Mesenchymal stem cell (in vitro differentiated cells and primary cell): ENCODE data around the gene ATP9B.
A peak's percentile ranks its signal among the peaks of the same experiment; 100 is the strongest.

ENCODE experiments used
- DNase-seq: peaks from one replicate; pipeline ENCODE4 v3.0.0-alpha.2; 2013
- H2AFZ ChIP-seq: one replicate; pipeline ENCODE4 v1.6.1; 2013; ENCODE audit warnings: low read depth, mild to moderate bottlenecking, control low read depth, inconsistent platforms, low read length, moderate library complexity
- H2AK5ac ChIP-seq: 2 replicates; pipeline ENCODE4 v1.6.1; 2013; ENCODE audit warnings: low read length, moderate library complexity, mild to moderate bottlenecking, inconsistent platforms; ENCODE audit not compliant: severe bottlenecking
- H2BK120ac ChIP-seq: one replicate; pipeline ENCODE4 v1.6.1; 2013; ENCODE audit warnings: low read depth, mild to moderate bottlenecking, inconsistent platforms, low read length, moderate library complexity
- H2BK12ac ChIP-seq, 2 experiments: one replicate each; pipeline ENCODE4 v1.6.1; 2013; ENCODE audit warnings: inconsistent platforms in 2 of 2, low read length in 2 of 2, mild to moderate bottlenecking in 2 of 2, moderate library complexity in 2 of 2, control low read depth in 1 of 2
- H2BK15ac ChIP-seq: one replicate; pipeline ENCODE4 v1.6.1; 2013; ENCODE audit warnings: mild to moderate bottlenecking, low read depth, inconsistent platforms; ENCODE audit not compliant: poor library complexity, severe bottlenecking
- H2BK5ac ChIP-seq: 2 replicates; pipeline ENCODE4 v1.6.1; 2013; ENCODE audit warnings: low read depth, mild to moderate bottlenecking, low read length, control low read depth, inconsistent platforms; ENCODE audit not compliant: poor library complexity, severe bottlenecking
- H3K14ac ChIP-seq, 2 experiments: one replicate each; pipeline ENCODE4 v1.6.1; 2013; ENCODE audit warnings: inconsistent platforms in 2 of 2, low read length in 2 of 2, control low read depth in 1 of 2, mild to moderate bottlenecking in 1 of 2, moderate library complexity in 1 of 2
- H3K18ac ChIP-seq, 2 experiments: one replicate each; pipeline ENCODE4 v1.6.1; 2013; ENCODE audit warnings: inconsistent platforms in 2 of 2, low read length in 2 of 2, control low read depth in 1 of 2, low read depth in 1 of 2, mild to moderate bottlenecking in 1 of 2
- H3K23ac ChIP-seq, 2 experiments: one replicate each; pipeline ENCODE4 v1.6.1; 2013; ENCODE audit warnings: inconsistent platforms in 2 of 2, low read length in 2 of 2, mild to moderate bottlenecking in 2 of 2, moderate library complexity in 2 of 2, control low read depth in 1 of 2
- H3K27ac ChIP-seq: 2 replicates; pipeline ENCODE4 v1.5.1; 2013; ENCODE audit warnings: mild to moderate bottlenecking, moderate library complexity, low read length, control low read depth, inconsistent platforms; ENCODE audit not compliant: poor library complexity, severe bottlenecking
- H3K27me3 ChIP-seq, 2 experiments: 2 replicates each; pipeline versions ENCODE4 v1.6.1 to v1.7.0; 2013; ENCODE audit warnings: low read length in 2 of 2, mild to moderate bottlenecking in 2 of 2, moderate library complexity in 2 of 2, control low read depth in 1 of 2, inconsistent platforms in 1 of 2; ENCODE audit not compliant: control insufficient read depth in 1 of 2, insufficient read depth in 1 of 2
- H3K36me3 ChIP-seq, 2 experiments: 2 replicates each; pipeline versions ENCODE4 v1.6.1 to v1.7.0; 2013; ENCODE audit warnings: low read length in 2 of 2, control low read depth in 1 of 2, inconsistent platforms in 1 of 2, low read depth in 1 of 2, mild to moderate bottlenecking in 1 of 2; ENCODE audit not compliant: insufficient read depth in 2 of 2, control insufficient read depth in 1 of 2
- H3K4ac ChIP-seq, 2 experiments: one replicate each; pipeline ENCODE4 v1.6.1; 2013; ENCODE audit warnings: inconsistent platforms in 2 of 2, low read length in 2 of 2, mild to moderate bottlenecking in 2 of 2, moderate library complexity in 2 of 2, control low read depth in 1 of 2, low read depth in 1 of 2
- H3K4me1 ChIP-seq: 2 replicates; pipeline ENCODE4 v1.6.1; 2013; ENCODE audit warnings: low read depth, low read length, control low read depth; ENCODE audit not compliant: control insufficient read depth, insufficient read depth
- H3K4me2 ChIP-seq: 2 replicates; pipeline ENCODE4 v1.6.1; 2013; ENCODE audit warnings: low read length, mild to moderate bottlenecking, inconsistent platforms; ENCODE audit not compliant: poor library complexity, severe bottlenecking
- H3K4me3 ChIP-seq, 2 experiments: 2 replicates each; pipeline versions ENCODE4 v1.5.1 to v1.7.0; 2013; ENCODE audit warnings: low read length in 2 of 2, mild to moderate bottlenecking in 2 of 2, control low read depth in 1 of 2, low read depth in 1 of 2; ENCODE audit not compliant: insufficient read depth in 1 of 2
- H3K79me1 ChIP-seq: replicated peaks from 2 replicates; pipeline ENCODE4 v1.6.1; 2013; ENCODE audit warnings: mild to moderate bottlenecking, control low read depth, low read length, inconsistent platforms; ENCODE audit not compliant: poor library complexity, severe bottlenecking
- H3K9ac ChIP-seq: 2 replicates; pipeline ENCODE4 v1.7.0; 2013; ENCODE audit warnings: mild to moderate bottlenecking, low read length, moderate library complexity
- H3K9me3 ChIP-seq: 2 replicates; pipeline ENCODE4 v1.7.0; 2013; ENCODE audit warnings: mild to moderate bottlenecking, low read length; ENCODE audit not compliant: control insufficient read depth
- H4K8ac ChIP-seq: one replicate; pipeline ENCODE4 v1.6.1; 2013; ENCODE audit warnings: inconsistent platforms, mild to moderate bottlenecking, low read length, moderate library complexity
- H4K91ac ChIP-seq: one replicate; pipeline ENCODE4 v1.6.1; 2013; ENCODE audit warnings: mild to moderate bottlenecking, low read length, inconsistent platforms
- WGBS: methylation state at CpG from one replicate; pipeline ENCODE4 v1.1.7; 2013; ENCODE audit warnings: mixed read lengths; 5-methylcytosine and 5-hydroxymethylcytosine counted together

The ATP9B gene

DNA sequence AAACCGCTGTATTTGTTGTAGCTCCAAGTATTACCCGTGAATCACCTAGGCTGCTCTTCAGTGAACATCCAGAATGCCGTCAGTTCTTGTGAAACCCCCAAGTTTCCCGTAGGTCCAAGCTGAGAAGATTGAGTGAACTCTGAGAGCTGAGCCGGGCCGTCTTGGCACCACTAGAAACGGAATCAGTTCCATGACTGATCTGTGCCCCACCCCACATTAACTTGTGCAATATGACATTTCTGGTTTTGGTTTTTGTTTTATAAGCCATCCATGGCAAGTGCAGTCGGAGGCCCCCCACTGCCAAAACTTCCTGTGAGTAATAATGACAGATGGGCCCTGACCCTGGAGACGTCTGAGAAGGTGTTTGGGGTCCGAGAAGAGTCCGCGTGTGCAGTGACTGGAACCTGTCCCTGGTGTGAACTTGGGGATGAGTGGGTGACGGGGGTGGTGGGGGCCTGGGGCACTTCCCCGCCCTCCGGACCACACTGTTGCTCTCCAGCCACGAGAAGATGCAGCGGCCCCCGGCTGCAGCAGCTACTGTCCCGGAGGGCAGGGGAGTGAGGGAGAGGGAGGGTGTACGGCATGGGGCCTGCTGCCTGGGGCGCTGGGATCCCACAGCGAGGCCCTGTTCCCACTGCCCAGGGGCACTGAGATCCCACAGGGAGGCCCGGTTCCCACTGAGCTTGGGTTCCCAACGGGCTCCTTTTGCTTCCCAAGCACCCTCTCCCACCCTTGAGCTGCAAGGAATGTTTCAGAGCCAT is 353.0 kb downstream of the ATP9B start:
- Histone ChIP-seq H4K91ac (no peak overlapping the region), H3K27me3 (peaks cover 17 to 22% of the 10 kb centered on the region in 2 experiments), H3K4me3 (no peak overlapping the region), H2BK15ac (no peak overlapping the region), H2BK5ac (no peak overlapping the region), H4K8ac (no peak overlapping the region), H3K23ac (no peak overlapping the region), H3K79me1 (no peaks in the 10 kb centered on the region), H3K4ac (no peak overlapping the region), H3K9ac (no peak overlapping the region), H3K18ac (no peak overlapping the region), H3K36me3 (peaks cover 4 to 8% of the 10 kb centered on the region in 2 experiments), H2BK12ac (no peak overlapping the region), H3K4me2 (peak overlapping the region; percentile 36), H2AK5ac (no peak overlapping the region), H3K27ac (no peak overlapping the region), H3K4me1 (peaks cover 30% of the 10 kb centered on the region), H3K9me3 (no peaks in the 10 kb centered on the region), H2AFZ (no peak overlapping the region), H3K14ac (no peak overlapping the region), H2BK120ac (no peak overlapping the region)
- no peak for DNase-seq
- 86% methylated on average over 19 of the region's 24 CpGs for WGBS

DNA sequence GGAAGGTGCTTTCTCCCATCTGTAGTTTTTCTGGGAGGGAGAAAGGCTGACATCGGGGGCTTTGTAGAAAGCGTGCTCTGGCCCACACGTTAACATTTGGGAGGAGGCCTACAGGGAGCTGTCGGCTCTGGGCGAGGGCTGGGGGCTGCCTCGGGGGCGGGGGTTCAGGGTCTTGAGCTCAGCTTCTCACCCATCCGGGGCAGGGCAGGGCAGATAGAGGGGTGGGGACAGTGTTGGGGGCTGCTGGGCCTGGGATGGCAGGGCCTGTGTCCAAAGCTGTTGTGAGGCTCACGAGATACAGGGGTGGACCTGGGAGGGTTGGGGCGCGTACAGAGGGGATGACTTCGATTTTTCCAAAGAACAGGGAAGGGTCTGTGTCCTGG is 353.6 kb downstream of the ATP9B start:
- Histone ChIP-seq H2BK15ac (no peak overlapping the region), H3K4me3 (no peak overlapping the region), H3K23ac (no peak overlapping the region), H2BK120ac (no peak overlapping the region), H3K36me3 (peaks cover 4 to 8% of the 10 kb centered on the region in 2 experiments), H4K91ac (no peak overlapping the region), H3K27ac (no peak overlapping the region), H3K79me1 (no peaks in the 10 kb centered on the region), H2AFZ (no peak overlapping the region), H3K27me3 (peaks cover 17 to 22% of the 10 kb centered on the region in 2 experiments), H3K18ac (no peak overlapping the region), H2BK5ac (no peak overlapping the region), H4K8ac (no peak overlapping the region), H3K4ac (no peak overlapping the region), H3K4me2 (no peak overlapping the region), H2BK12ac (no peak overlapping the region), H3K9ac (no peak overlapping the region), H3K9me3 (no peaks in the 10 kb centered on the region), H3K4me1 (peaks cover 30% of the 10 kb centered on the region), H2AK5ac (no peak overlapping the region), H3K14ac (no peak overlapping the region)
- no peak for DNase-seq
- WGBS, result 96% methylated on average over 12 of the region's 12 CpGs

DNA sequence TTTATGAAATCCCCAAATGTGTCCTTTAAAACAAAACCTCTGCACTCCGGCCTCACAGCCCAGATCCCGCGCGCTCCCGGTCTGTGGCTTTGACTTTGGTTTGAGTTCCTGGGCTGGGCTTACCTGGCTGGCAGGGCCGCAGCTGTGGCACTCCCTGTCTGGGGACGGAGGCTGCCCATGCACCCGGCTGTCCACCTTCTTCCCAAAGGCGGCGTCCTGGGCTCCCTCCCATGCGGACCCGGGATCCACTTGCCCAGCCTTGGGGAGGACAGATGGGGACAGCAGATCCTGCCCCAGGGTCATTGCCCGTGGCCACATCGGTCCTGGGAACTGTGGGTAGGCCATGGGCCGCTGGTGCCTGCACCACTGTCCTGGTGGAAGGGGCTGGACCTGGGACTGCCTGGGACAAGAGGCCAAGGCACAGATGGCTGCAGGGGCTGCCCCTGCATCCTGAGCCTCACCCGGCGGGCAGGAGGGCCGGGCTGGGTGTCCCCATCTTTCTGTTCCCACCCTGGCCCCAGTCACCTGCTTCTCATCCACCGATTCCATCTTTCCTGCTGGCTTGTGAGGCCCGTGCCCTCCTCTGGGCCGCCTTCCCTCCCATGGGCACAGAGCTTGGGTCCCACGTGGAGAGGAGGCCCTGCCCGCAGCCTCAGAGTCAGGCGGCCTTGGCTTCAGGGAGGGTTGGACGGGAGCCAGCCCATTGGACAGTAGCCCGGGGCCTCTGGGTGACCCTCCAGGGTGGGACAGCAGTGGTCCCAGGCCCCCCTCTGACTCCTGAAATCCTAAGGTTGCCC is 354.2 kb downstream of the ATP9B start:
- DNase-seq, result no peak
- no peak overlapping the region for H3K27ac ChIP-seq
- no peak overlapping the region for H3K18ac ChIP-seq
- H3K4ac ChIP-seq, result no peak overlapping the region
- no peak overlapping the region for H2AFZ ChIP-seq
- H4K91ac ChIP-seq, result no peak overlapping the region
- H3K79me1 ChIP-seq, result no peaks in the 10 kb centered on the region
- H3K14ac ChIP-seq, result no peak overlapping the region
- no peak overlapping the region for H3K9ac ChIP-seq
- H3K4me1 ChIP-seq, result peaks cover 30% of the 10 kb centered on the region
- no peak overlapping the region for H3K23ac ChIP-seq
- peaks cover 17 to 21% of the 10 kb centered on the region in 2 experiments for H3K27me3 ChIP-seq
- H2BK120ac ChIP-seq, result no peak overlapping the region
- H3K9me3 ChIP-seq, result no peaks in the 10 kb centered on the region
- H2BK12ac ChIP-seq, result no peak overlapping the region
- 97% methylated on average over 26 of the region's 26 CpGs for WGBS
- H2BK5ac ChIP-seq, result no peak overlapping the region
- no peak overlapping the region for H4K8ac ChIP-seq
- H2BK15ac ChIP-seq, result no peak overlapping the region
- H3K36me3 ChIP-seq, result peaks cover 4 to 8% of the 10 kb centered on the region in 2 experiments
- no peak overlapping the region for H2AK5ac ChIP-seq
- no peak overlapping the region for H3K4me2 ChIP-seq
- H3K4me3 ChIP-seq, result no peak overlapping the region

DNA sequence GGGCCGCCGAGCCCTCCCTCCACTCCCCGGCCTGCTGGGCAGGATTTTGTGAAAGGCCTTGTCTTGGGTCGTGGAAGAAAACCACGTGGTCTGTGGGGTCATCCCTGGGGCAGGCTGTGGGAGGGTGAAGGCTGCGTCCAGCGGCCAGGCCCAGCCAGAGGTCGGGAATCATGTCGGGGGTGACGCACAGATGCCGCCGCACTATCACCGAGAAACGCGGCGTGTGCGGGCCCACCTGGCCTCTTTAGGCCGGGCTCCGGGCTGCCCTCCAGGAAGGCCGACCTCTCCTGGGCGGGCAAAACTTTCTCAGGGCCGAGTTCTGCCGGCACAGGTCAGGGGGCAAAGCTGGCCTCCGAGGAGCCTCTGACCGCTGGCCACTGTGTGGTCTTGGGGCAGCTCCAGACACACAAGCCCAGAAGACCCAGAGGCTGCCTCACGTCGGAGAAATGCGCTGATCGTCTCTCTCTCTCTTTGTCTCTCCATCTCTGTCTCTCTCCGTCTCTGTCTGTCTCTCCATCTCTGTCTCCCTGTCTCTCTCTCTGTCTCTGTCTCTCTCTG is 354.9 kb downstream of the ATP9B start:
- Histone ChIP-seq H3K27me3 (peaks cover 17% of the 10 kb centered on the region in 2 experiments), H2BK12ac (no peak overlapping the region), H3K79me1 (no peaks in the 10 kb centered on the region), H3K4me2 (no peak overlapping the region), H3K9me3 (no peaks in the 10 kb centered on the region), H2BK15ac (no peak overlapping the region), H3K4me1 (peaks cover 30% of the 10 kb centered on the region), H3K9ac (no peak overlapping the region), H3K23ac (no peak overlapping the region), H2BK120ac (no peak overlapping the region), H3K4ac (no peak overlapping the region), H2BK5ac (no peak overlapping the region), H3K4me3 (no peak overlapping the region), H2AK5ac (no peak overlapping the region), H4K8ac (no peak overlapping the region), H2AFZ (no peak overlapping the region), H3K27ac (no peak overlapping the region), H3K14ac (no peak overlapping the region), H3K18ac (no peak overlapping the region), H4K91ac (no peak overlapping the region), H3K36me3 (peaks cover 4 to 8% of the 10 kb centered on the region in 2 experiments)
- WGBS, result 93% methylated on average over 30 of the region's 30 CpGs
- DNase-seq, result no peak
